ENCODE results near the gene GAS5.
"Not testable (repeated sequence)": the region's sequence is repeated elsewhere in the genome, so short reads cannot be mapped to it uniquely, and the experiment has no call there.

Gene GAS5

DNA sequence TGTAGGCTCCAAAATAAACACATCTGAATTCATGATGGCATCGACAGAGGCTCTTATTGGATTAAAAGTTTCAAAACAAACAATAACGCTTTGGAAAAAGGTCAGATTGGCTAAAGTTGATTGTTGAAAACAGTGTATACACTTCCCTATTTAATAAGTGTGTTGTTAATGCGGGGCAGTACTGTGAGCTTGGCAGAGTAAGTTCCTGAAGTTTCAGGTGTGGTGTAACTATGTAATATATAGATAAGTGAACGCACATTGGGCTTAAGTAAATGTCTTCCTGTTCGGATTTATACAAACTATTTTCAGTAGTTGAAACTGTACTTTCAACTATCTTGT lies 1.2 kb upstream of the GAS5 start:
- no peak for DNase-seq (ENCODE audit: low read depth in 2 of 2)

DNA sequence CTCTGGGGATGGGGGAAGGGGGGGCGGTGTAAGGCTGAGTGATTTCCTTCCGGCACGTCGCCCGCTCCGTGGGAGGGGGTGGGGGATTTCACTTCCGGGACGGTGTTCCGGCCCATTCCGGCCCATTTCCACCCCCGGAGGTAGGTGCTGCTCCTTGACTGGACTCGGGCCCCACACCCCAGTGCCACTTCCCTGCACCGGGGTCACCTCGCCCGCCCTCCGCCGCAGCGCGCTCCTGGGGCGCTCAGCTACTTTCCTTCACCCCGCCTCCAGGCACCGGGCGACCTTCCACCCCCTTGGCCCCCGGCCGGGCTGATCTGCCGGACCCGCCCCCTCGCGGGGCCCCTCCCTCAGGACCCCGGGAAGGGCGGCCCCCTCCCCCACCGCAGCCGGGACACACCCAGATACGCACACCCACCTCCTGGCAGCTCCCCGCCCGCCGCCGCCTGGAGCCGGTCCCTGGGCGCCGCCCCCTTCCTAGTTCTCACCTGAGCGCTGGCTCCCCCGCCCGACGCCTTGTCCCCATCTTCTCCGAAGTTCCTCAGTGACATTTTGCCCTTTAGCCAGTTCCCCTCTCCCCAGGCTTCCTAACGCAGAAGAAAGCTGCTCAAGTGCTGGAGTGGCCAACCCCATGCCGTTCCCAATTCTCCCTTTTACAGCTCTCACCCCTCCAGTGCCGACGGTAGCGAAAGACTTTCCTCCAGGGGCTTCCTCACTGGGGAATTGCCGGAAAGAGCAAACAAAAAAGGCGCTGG lies 654 bp upstream of the GAS5 start, which contains the start of gene ZBTB37:
ZBTB37 (plus strand) TSS at position 115 of the 755 bp plus-strand sequence. CDS start 1,846 bp downstream, outside the sequence.
- DNase-seq (ENCODE audit: low read depth in 2 of 2): peak; percentile 82 to 88

DNA sequence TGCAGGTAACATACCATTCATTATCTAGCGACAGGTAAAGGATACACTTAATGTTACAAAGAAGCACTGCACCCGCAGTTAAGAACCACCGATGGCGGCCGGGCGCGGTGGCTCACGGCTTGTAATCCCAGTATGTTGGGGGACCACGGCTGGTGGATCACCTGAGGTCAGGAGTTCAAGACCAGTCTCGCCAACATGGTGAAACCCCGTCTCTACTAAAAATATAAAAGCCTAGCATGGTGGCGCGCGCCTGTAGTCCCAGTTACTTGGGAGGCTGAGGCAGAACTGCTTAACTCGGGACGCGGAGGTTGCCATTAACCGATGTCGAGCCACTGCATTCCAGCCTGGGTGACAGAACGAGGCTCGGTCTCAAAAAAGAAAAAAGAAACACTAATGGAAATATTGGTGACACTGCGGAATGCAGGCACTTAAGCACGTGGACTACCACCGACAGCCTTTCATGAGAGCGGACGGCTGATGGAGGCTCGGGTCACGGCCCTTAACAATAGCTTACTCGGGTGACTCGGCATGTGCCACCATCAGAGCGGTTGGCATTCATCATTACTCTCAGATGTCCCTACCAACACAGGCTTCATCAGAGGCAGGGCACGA lies 542 bp downstream of the GAS5 start:
- DNase-seq (ENCODE audit: low read depth in 2 of 2): no peak

DNA sequence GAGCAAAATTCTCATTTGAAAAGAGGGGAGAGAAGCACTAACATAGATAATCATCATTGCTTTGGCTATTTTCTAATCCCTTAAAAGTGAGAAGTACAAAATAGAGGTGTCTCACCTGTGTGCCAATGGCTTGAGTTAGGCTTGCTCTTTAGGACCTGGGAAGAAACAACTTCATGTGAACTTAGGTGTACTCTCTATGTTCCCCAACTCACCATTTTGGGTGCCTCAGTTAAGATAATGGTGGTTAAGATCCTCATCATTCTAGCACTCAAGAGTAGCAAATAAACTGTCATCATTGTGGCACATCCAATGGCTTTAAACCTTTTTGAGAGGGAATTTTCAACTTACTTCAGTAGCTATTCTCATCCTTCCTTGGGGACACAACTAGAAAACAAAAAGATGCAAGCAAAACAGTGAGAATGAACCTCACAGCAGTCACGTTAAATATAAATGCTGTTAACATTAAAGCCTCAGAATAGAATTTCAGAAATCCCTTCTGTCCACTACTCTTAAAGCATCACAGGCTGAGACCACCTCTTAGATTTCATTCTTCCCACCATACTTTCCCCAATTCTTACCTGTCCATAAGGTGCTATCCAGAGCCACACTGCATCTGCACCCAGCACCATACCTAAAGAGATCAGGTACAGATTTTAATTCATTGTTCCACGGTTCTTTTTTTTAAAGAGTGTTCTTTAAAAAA lies 1.2 kb downstream of the GAS5 start:
- no peak for DNase-seq (ENCODE audit: low read depth in 2 of 2)

DNA sequence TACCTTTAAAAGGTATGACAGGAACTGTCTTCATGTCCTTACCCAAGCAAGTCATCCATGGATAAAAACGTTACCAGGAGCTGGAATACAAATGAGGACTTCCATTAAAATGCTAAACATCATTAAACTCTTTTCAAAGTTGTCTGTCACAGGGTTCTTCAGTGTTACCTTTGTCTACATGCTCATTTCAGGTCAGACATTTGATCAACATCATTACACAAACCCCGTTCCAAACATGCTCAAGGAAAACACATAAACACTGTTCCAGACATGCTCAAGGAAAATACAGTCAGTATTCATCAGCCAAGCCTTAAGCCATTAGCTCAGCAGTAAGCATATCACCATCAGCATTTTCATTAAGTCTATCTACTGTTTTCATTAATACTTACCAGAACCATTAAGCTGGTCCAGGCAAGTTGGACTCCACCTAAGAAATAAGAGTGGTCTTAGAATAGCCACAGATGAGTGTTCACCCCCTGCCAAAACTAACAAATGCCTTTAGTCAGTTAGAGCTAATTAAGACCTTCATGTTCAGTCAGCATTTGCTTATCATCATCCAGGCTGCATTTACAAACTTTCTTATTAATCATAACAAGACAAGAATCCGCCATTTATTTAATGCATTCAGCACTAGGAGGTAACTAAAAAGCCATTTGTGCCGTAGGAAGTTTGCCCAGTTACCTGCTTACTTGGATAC lies 2.2 kb downstream of the GAS5 start:
- no peak for DNase-seq (ENCODE audit: low read depth in 2 of 2)

DNA sequence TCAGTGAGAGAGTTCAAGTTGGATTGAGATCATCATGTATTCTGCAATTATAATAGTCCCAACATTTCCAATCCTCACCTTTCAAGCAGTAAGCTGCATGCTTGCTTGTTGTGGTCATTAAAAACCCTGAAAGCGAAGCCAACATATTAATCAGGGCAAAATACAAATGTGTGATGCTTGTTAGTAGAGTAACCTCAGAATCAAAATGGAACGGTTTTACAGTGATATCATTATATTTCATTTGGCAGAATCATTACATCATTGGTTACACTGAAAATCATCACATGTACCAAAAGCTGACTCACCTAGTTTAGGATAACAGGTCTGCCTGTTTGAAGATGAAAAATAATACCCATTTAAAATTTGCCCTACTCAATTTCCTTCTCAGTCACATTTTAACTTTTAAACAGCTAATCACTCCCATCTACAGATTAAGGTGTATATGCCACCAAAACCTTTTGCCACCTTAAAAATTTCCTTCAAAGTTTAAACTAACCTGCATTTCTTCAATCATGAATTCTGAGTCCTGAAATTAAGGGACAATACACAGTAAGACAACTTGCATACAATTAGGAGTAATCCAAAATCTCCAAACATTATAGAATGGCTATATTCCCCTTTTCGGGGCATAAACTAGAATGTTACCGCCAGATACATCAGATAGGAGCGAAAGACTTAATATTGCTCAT lies 3.5 kb downstream of the GAS5 start:
- no peak for DNase-seq (ENCODE audit: low read depth in 2 of 2)

DNA sequence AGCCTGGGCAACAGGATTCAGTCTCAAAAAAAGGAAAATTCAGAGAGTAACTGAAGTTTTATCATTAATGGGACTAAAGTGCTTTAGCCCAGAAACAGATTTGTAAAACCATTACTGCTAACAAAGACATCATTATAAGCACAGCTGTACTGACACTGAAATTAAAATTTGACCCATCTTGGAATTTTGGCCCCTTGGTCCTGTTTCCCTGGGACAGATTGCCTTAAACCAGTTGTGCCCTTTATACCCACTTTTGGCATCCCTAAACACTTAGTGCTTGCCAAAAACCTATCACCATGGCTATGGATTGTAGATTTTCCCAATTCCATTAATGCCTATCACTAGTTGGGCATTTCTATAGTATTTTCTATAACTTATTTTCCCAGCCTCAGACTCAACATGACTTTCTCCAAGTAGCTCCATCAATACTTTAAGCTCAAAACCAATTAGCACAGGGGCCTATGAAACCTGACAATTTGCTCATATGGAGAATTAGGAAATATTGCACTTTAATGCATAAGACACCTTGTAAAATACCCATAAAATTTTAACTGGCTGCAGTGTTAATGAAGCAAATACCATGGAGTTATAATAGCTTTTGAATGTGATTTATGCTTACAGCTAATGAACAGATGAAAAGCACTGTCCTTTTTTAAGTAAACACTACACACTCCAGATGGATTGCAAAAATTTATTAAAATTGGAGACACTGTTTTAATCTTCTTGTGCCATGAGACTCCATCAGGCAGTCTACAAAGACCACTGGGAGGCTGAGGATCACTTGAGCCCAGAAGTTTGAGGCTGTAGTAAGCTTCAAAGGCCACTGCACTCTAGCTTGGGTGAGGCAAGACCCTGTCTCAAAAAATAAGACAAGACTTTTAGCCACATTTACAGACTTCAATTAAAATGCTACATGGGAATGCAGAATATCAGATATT lies 4.3 kb downstream of the GAS5 start:
- DNase-seq (ENCODE audit: low read depth in 2 of 2): no peak

DNA sequence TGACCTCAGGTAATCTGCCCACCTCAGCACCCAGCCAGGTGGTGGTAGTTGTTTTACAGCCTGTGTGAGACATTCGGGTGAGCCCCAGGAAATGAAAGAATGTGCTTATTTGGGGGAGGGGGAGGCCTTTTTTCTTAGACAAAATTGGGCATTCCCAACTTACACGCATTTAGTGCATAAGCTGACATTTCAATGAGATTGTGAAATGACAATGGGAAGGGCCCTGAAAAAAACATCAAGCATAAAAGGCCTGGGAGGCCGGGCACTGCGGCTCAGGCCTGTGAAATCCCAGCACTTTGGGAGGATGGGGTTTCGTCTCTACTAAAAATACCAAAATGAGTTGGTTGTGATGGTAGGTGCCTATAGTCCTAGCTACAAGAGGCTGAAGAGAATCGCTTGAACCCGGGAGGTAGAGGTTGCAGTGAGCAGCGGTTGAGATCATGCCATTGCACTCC lies 5.0 kb downstream of the GAS5 start:
- no peak for DNase-seq (ENCODE audit: low read depth in 2 of 2)

DNA sequence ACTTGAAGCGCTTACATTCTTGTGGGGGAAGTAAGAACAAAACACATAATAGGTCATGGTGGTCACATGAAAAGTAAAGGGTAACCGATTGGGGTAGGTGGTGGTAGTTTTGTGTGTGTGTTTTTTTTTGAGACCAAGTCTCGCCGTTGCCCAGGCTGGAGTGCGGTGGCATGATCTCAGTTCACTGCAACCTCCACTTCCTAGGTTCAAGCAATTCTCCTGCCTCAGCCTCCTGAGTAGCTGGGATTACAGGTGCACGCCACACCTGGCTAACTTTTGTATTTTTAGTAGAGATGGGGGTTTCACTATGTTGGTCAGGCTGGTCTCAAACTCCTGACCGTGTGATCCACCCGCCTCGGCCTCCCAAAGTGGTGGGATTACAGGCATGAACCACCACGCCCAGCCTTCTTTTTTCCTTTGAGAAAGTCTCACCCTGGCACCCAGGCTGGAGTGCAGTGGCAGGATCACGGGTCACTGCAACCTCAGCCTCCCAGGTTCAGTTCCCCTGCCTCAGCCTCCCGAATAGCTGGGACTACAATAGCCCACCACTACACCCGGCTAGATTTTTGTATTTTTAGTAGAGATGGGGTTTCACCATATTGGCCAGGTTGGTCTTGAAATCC lies 5.5 kb downstream of the GAS5 start:
- DNase-seq (ENCODE audit: low read depth in 2 of 2): not testable (repeated sequence)

DNA sequence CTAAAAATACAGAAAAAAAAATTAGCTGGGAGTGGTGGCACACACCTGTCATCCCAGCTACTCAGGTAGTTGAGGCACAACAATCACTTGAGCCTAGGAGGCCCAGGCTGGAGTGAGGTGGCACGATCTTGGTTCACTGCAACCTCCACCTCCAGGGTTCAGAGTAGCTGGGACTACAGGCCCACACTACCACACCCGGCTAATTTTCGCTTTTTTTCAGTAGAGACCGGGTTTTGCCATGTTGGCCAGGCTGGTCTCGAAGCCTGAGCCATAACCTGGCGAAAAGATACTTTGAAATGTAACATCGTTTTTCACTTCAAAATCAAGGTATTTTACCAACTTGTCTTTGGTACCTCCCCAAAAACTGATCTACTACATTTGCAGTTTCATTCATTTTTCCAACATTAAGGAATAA lies 6.1 kb downstream of the GAS5 start:
- no peak for DNase-seq (ENCODE audit: low read depth in 2 of 2)

DNA sequence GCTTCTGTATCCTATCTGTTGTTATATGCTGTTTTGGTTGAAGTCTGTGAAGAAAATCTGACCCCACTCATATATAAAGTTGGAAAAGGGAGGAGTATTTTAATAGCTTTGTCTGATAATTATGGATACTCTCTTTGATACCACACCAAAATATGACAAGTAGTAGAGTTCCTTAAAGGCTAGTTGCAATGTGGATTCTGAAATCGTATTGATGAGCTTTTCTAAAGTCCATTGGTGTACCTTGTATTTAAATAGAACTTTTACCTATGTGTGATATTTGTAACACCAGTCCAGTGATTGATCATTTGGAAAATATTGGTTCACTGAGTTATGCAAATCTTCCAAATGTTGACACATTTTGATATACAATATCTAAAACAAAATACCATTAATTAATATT lies 7.7 kb downstream of the GAS5 start:
- no peak for DNase-seq (ENCODE audit: low read depth in 2 of 2)

DNA sequence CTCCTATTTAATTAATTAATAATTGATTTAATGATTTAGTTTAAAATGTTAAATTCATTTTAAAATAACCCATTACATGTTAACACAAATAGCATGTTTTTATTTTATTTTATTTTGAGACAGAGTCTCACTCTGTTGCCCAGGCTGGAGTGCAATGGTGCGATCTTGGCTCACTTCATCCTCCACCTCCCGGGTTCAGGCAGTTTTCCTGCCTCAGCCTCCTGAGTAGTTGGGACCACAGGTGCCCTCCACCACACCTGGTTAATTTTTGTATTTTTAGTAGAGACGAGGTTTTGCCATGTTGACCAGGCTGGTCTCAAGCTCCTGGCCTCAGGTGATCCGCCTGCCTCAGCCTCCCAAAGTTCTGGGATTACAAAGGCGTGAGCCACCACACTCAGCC lies 8.2 kb downstream of the GAS5 start:
- DNase-seq (ENCODE audit: low read depth in 2 of 2): not testable (repeated sequence)

DNA sequence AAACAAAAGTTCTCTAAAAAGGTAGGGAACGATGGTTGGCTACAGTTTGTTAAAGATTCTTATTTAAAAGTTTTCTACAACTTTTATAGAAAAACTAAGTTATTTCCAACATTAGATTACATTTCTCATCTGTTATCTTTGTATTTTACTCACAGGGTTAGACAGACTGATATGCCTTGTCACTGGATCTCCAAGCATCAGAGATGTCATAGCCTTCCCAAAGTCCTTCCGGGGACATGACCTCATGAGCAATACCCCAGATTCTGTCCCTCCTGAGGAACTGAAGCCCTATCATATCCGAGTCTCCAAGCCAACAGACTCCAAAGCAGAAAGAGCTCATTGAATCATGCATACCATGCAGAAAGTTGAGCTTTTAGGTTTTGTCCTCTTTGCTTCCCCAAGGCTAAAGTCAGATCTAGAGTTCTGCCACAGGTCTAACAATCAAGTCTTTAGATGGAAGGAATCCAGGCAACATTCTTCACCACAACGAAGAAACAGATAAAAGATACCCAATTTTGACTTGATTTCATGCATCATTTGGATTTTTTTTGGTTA lies 10.3 kb downstream of the GAS5 start:
- no peak for DNase-seq (ENCODE audit: low read depth in 2 of 2)

DNA sequence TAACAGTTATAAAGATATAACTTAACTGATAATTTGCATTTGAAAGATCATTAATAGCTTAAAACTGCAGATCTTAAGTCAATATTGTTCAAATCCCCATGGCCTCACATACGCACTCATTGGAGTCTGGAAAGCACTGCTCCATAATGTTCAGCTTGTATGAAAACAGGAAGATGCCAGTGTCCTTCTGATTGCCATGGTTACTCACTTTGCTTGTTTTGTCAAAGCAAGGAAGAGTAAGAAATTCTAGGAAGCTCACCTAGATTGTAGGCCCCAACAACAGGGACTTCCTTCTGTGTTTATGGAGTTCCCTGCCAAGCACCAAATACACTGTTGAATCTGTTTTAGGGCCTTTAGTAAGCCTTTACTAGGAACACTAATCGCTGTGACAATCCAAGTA lies 10.9 kb downstream of the GAS5 start:
- DNase-seq (ENCODE audit: low read depth in 2 of 2): no peak

DNA sequence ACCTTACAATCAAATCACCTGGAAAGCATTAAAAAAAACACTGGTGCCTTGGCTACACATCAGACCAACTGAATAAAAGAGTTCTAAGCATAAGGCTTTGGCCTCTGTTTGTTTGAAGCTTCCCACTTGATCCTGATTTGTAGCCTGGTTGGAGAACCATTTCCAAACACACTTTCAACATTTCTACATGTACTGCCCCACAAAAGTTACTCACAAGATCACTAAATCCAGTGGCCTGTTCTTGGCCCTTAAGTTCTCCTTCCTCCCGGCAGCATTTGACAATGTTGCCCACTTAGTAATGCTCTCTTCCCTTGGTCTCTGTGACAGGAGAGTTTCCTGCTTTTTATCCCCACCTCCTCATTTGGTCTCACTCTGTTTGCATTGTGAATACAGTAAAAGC lies 11.8 kb downstream of the GAS5 start:
- no peak for DNase-seq (ENCODE audit: low read depth in 2 of 2)

DNA sequence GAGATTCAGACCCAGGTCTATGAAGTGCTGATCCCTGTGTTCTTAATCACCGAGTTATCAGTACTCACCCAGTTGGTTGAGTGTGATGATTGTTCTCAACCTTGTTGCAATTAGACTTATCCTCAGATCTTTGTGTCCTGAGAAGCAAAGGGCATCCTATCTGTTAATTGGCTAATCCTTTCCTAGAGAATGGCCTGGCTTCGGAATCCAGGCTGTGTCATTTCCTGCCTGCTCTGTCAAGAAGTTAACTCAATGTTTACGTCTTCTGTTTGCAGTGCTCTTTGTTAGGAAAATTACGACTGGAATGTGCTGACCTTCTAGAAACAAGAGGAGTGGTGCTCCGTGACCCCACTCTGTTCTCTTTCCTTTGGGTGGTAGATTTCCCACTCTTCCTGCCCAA lies 14.7 kb downstream of the GAS5 start:
- no peak for DNase-seq (ENCODE audit: low read depth in 2 of 2)

DNA sequence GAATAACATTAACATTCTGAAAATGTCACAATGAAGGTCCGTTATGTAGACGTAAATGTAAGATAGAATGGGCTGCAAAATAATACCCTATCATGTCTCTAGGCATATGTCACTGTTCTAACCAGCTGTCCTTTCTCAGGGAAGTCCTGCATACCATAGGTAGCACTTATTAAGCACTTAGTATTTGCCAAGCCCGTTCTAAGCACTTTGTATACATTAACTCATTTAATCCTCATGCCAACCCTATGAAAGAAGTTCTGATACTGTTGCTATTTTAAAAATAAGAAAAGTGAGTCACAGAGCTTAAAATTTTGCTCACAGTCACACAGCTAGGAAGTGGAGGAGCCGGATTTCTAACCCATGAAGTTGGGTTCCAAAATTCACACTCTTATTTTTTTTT lies 15.7 kb downstream of the GAS5 start:
- no peak for DNase-seq (ENCODE audit: low read depth in 2 of 2)

DNA sequence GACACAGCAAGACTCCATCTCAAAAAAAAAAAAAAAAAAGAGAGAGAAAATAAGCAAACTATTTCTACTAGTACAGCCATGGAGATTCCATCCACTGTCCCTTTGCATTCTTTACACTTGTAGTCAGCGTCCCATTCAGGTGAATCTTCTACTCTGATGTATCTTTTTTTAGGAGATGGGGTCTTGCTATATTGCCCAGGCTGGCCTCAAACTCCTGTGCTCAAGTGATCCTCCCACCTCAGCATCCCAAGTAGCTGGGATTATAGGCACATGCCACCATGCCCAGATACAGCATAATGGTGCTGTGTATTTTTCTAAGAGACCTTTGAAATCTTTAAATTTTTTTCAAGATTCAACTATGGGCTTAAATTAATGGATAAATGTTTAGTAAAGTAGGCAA lies 35.0 kb downstream of the GAS5 start:
- DNase-seq (ENCODE audit: low read depth in 2 of 2): no peak

DNA sequence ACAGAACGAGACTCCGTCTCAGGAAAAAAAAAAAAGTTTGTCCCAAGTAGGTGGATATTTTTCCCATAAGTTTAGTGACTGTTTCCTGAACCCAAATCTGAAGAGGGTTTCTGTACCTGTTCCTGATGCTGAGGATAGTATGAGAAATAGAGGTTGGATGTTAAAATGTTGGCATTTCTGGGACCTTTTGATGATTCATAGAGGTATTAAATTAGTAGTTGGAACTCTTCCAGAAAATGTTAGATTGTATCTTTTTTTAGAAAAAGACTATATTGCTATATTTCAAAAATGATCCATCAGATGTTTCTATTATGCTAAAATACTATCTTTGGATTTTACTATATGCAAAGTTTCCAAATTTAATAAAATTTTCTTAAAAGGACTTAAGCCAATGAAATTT lies 40.2 kb downstream of the GAS5 start:
- no peak for DNase-seq (ENCODE audit: low read depth in 2 of 2)
